Right lobe of liver (tissue), 6 donors: ENCODE results near the gene C8A. TPM values are rescaled to one million over a fixed set of nuclear protein-coding genes. Genes with fewer than 3 reads are reported as not detected.

Source experiments
- ATAC-seq, 4 donors: fragments of 200-7000 bp; cut with Tn5 transposase; one replicate each; pipeline ENCODE4 v1.9.1; 2020; ENCODE audit warnings: mild to moderate bottlenecking in 4 of 4, moderate library complexity in 4 of 4
- DNase-seq, 3 donors: peaks; one replicate each; pipeline ENCODE4 v3.0.0-alpha.2; 2020
- H3K27ac ChIP-seq, 3 donors: fragments of 200-600 bp; one replicate each; pipeline ENCODE4 v1.8.0; 2022
- H3K27me3 ChIP-seq, 2 donors: fragments of 200-600 bp; one replicate each; pipeline ENCODE4 v1.8.0; 2022
- H3K36me3 ChIP-seq, 4 donors: fragments of 200-600 bp; sonication (generic) in 1 of 4; one replicate each; pipeline versions ENCODE4 v1.5.1 to v1.8.0; 2017 to 2022; ENCODE audit warnings: control low read depth in 1 of 4
- H3K4me1 ChIP-seq, 4 donors: fragments of 200-600 bp; sonication (generic) in 1 of 4; one replicate each; pipeline versions ENCODE4 v1.5.1 to v1.8.0; 2017 to 2022; ENCODE audit warnings: control low read depth in 1 of 4
- H3K4me3 ChIP-seq, 3 donors: fragments of 200-600 bp; one replicate each; pipeline ENCODE4 v1.8.0; 2022
- H3K9me3 ChIP-seq, 4 donors: fragments of 200-600 bp; sonication (generic) in 1 of 4; one replicate each; pipeline versions ENCODE4 v1.5.1 to v1.8.0; 2017 to 2022; ENCODE audit warnings: control low read depth in 1 of 4
- POLR2A ChIP-seq: fragments of 450-650 bp; IDR thresholded peaks from one replicate; pipeline ENCODE4 v1.6.1; 2017; ENCODE audit warnings: antibody characterized with exemption, mild to moderate bottlenecking
- WGBS: methylation state at CpG from one replicate; pipeline ENCODE4 v1.1.6; 2018; ENCODE audit warnings: low coverage, low lambda C conversion rate; ENCODE audit not compliant: insufficient coverage; ENCODE audit errors: missing lambda C conversion rate; 5-methylcytosine and 5-hydroxymethylcytosine counted together
- intact Hi-C, 2 donors: fragments of 100-400 bp; cut with DNase I; formaldehyde crosslinking; loops; one replicate each; pipeline versions ENCODE4 v1.11.2 to v1.14.1; 2022
- total RNA-seq, 6 experiments: library from RNA; depleted of rRNA in 2 of 6; stranded (reverse); fragments of >200 nt in 2 of 6; fragmentation: NEBNext Ultra II Directional in 3 of 6; extraction: Animal tissue kit (Norgen Biotek cat#: 25700) in 3 of 6; gene quantifications; one replicate each; pipeline versions ENCODE4 v1.1.0 to v1.2.4, GENCODE V29; 2016 to 2023
- TF ChIP-seq, protein P1 (sequence below), 4 donors: fragments of 200-600 bp in 3 of 4; fragments of 450-650 bp in 1 of 4; IDR thresholded peaks; one replicate each; pipeline versions ENCODE4 v1.5.1 to v1.8.0; 2016 to 2022; ENCODE audit warnings: antibody characterized with exemption in 4 of 4, mild to moderate bottlenecking in 2 of 4
- donor health status: DM: no; HTN: yes; CAD: no.
- donor health status: DM: no; HTN: no; CAD: no.
- donor health status: DM: no; HTN: no; CAD: no.
- donor health status: DM: no; HTN: yes; CAD: no.
- donor health status: DM: no; HTN: yes; CAD: no.

The C8A gene
- total RNA-seq, 6 experiments from 2014 or later, result 177 to 432 (median 299) TPM

- ATAC-seq (no peak), DNase-seq (no peak)
- Histone ChIP-seq H3K27ac (no peak overlapping the region), H3K4me1 (peaks cover 0 to 28% (median 0%) of the 10 kb centered on the region in 4 donors), H3K27me3 (no peaks in the 10 kb centered on the region), H3K4me3 (no peak overlapping the region), H3K9me3 (no peaks in the 10 kb centered on the region), H3K36me3 (peaks cover 5 to 87% (median 40%) of the 10 kb centered on the region in 4 donors)
- 89% methylated on average over 1 of the region's 1 CpG for WGBS
- intact Hi-C loops, result no loop called here
- TF ChIP-seq, protein P1, sequence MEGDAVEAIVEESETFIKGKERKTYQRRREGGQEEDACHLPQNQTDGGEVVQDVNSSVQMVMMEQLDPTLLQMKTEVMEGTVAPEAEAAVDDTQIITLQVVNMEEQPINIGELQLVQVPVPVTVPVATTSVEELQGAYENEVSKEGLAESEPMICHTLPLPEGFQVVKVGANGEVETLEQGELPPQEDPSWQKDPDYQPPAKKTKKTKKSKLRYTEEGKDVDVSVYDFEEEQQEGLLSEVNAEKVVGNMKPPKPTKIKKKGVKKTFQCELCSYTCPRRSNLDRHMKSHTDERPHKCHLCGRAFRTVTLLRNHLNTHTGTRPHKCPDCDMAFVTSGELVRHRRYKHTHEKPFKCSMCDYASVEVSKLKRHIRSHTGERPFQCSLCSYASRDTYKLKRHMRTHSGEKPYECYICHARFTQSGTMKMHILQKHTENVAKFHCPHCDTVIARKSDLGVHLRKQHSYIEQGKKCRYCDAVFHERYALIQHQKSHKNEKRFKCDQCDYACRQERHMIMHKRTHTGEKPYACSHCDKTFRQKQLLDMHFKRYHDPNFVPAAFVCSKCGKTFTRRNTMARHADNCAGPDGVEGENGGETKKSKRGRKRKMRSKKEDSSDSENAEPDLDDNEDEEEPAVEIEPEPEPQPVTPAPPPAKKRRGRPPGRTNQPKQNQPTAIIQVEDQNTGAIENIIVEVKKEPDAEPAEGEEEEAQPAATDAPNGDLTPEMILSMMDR (IDR thresholded peaks at IDR 0.05), result no peak
- no peak for TF ChIP-seq POLR2A
These were observed 93.9 kb downstream of the C8A start for GRCh38 chr1:56948403-56949023.

- DNase-seq (no peak), ATAC-seq (peak; percentile 6 to 49 (median 41))
- Histone ChIP-seq H3K4me3 (no peak overlapping the region), H3K9me3 (no peaks in the 10 kb centered on the region), H3K27me3 (no peaks in the 10 kb centered on the region), H3K4me1 (peaks cover 0 to 35% (median 9%) of the 10 kb centered on the region in 4 donors), H3K36me3 (peaks cover 3 to 93% (median 41%) of the 10 kb centered on the region in 4 donors), H3K27ac (peak overlapping the region in 1 of 3 donors; percentile 30)
- TF ChIP-seq, protein P1 (IDR thresholded peaks at IDR 0.05), result no peak
- TF ChIP-seq POLR2A, result no peak
- intact Hi-C loops, result no loop called here
- 66% methylated on average over 8 of the region's 8 CpGs for WGBS
These were observed 97.9 kb downstream of the C8A start for GRCh38 chr1:56952501-56952900.

GRCh38 chr1:56953386-56953785 is 98.8 kb downstream of the C8A start:
- H3K4me1 ChIP-seq, result peaks cover 0 to 44% (median 13%) of the 10 kb centered on the region in 4 donors
- TF ChIP-seq, protein P1 (IDR thresholded peaks at IDR 0.05), result no peak
- TF ChIP-seq POLR2A, result no peak
- H3K27me3 ChIP-seq, result no peaks in the 10 kb centered on the region
- intact Hi-C loops, result no loop called here
- H3K4me3 ChIP-seq, result no peak overlapping the region
- H3K9me3 ChIP-seq, result no peaks in the 10 kb centered on the region
- 46% methylated on average over 5 of the region's 5 CpGs for WGBS
- DNase-seq (no peak), ATAC-seq (peak in 1 of 4 donors; percentile 15)
- no peak overlapping the region for H3K27ac ChIP-seq
- H3K36me3 ChIP-seq, result peaks cover 3 to 91% (median 40%) of the 10 kb centered on the region in 4 donors

GRCh38 chr1:56954664-56955063 is 100.1 kb downstream of the C8A start:
- TF ChIP-seq POLR2A, result no peak
- TF ChIP-seq, protein P1 (IDR thresholded peaks at IDR 0.05), result no peak
- H3K27ac ChIP-seq, result peak overlapping the region in 1 of 3 donors; percentile 24
- no peak for ATAC-seq
- H3K4me3 ChIP-seq, result no peak overlapping the region
- intact Hi-C loops, result no loop called here
- peaks cover 0 to 88% (median 42%) of the 10 kb centered on the region in 4 donors for H3K36me3 ChIP-seq
- WGBS, result 64% methylated on average over 1 of the region's 1 CpG
- H3K27me3 ChIP-seq, result no peaks in the 10 kb centered on the region
- no peaks in the 10 kb centered on the region for H3K9me3 ChIP-seq
- peaks cover 0 to 56% (median 20%) of the 10 kb centered on the region in 4 donors for H3K4me1 ChIP-seq
- DNase-seq, result no peak
